NCI-H2196 treated with DMSO at 0.1 percent for 48 hours (cell line): ENCODE data around the gene GFER.

Source experiments
- DNase-seq: peaks from one replicate; lab custom pipeline; 2025; ENCODE audit not compliant: unreplicated experiment; lab: John Stamatoyannopoulos, UW

Gene GFER

DNA sequence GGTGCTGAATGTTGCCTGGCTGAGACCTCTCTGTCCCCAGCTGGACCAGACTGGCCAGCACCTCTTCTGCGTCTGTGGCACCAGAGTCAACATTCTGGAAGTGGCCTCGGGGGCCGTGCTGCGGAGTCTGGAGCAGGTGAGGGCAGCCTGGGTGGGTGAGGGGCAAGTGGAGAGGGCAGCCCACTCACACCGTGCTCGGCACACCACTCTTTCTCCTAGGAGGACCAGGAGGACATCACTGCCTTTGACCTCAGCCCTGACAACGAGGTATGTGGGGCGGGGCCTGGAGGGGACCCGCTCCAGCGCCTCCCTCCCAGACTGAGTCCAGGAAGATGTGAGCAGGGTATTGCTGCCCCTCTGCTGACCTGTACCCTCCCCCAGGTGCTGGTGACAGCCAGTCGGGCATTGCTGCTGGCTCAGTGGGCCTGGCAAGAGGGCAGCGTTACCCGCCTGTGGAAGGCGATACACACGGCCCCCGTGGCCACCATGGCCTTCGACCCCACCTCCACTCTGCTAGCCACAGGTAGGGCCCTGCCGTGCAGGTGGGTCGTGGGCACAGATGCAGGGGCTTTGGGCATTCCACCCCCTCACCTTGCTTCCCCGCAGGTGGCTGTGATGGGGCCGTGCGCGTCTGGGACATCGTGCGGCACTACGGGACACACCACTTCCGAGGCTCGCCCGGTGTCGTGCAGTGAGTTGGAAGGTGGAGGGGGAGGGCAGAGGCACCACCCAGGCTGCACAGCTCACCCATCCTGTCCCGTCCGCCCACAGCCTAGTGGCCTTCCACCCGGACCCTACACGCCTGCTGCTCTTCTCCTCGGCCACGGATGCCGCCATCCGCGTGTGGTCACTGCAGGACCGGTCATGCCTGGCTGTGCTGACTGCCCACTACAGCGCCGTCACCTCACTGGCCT is 9.6 kb upstream of the GFER start:
- no peak for DNase-seq

DNA sequence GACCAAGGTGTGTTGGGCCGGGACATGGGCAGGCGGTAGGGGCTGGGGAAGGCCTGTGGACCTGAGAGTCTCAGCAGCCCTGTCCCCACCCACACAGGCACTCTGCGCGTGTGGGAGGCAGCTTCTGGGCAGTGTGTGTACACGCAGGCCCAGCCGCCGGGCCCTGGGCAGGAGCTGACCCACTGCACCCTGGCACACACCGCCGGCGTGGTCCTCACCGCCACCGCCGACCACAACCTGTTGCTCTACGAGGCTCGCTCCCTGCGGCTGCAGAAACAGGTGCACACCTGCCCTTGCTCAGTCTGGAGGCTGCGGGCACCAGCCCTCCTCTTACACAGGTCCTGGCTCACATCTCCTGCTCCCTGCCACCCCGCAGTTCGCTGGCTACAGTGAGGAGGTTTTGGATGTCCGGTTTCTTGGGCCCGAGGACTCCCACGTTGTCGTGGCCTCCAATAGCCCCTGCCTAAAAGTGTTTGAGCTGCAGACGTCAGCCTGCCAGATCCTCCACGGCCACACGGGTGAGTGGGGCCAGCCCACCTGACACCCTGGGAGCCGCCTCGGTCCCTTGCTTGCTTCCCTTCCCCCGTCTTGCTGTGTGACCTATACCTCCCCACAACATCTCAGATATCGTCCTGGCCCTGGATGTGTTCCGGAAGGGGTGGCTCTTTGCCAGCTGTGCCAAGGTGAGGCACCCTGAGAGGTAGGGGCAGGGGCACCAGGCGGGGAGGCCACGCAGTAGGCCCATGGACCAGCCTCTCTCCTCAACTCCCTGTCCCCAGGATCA is 8.4 kb upstream of the GFER start:
- no peak for DNase-seq

DNA sequence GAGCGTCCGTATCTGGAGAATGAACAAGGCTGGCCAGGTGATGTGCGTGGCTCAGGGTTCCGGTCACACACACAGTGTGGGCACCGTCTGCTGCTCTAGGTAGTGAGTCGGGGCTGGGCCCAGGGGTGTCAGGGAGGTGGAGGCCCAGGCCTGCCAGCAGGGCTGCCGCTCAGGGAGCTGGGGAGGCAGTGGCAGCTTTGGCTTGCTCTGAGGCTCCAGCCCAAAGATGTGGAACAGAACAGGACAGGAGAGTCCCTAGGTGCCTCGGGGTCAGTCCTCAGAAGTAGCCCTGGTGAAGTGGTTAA is 7.8 kb upstream of the GFER start:
- no peak for DNase-seq

DNA sequence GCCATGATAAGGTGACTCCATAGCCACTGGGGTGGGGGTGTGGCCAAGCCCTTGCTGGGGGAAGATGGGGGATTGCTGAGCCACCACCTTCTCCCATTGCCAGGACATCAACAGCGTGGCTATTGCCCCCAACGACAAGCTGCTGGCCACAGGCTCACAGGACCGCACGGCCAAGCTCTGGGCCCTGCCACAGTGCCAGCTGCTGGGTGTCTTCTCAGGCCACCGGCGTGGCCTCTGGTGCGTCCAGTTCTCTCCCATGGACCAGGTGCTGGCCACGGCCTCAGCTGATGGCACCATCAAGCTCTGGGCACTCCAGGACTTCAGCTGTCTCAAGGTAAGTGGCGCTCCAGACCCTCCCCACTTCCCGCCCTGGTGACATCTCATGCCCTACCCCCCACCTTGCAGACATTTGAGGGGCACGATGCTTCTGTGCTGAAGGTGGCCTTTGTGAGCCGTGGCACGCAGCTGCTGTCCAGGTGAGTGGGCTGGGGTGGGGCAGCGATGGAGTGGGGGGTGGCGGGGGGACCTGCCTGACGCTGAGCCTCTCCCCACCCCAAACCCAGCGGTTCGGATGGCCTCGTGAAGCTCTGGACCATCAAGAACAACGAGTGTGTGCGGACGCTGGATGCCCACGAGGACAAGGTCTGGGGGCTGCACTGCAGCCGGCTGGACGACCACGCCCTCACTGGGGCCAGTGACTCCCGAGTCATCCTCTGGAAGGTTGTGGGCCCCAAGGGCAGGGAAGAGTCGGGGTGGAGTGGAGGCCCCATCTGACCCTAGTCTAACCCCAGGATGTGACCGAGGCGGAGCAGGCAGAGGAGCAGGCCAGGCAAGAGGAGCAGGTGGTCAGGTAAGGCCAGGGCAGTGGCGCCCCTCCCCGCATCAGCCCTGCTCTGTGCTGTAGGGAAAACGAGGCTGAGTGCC is 6.8 kb upstream of the GFER start:
- DNase-seq: no peak

DNA sequence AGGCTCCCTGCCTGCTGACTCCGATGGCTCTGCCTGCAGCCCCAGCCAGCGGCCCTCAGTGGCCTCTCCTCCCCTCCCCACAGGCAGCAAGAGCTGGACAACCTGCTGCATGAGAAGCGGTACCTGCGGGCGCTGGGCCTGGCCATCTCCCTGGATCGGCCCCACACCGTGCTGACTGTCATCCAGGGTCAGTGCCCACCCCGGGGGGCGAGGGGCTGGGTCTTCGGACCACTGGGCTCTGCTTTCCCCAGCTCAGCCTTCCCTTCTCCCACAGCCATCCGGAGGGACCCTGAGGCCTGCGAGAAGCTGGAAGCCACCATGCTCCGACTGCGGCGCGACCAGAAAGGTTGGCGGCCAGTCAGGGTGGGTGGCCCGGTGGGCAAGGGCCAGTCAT is 6.1 kb upstream of the GFER start:
- no peak for DNase-seq

DNA sequence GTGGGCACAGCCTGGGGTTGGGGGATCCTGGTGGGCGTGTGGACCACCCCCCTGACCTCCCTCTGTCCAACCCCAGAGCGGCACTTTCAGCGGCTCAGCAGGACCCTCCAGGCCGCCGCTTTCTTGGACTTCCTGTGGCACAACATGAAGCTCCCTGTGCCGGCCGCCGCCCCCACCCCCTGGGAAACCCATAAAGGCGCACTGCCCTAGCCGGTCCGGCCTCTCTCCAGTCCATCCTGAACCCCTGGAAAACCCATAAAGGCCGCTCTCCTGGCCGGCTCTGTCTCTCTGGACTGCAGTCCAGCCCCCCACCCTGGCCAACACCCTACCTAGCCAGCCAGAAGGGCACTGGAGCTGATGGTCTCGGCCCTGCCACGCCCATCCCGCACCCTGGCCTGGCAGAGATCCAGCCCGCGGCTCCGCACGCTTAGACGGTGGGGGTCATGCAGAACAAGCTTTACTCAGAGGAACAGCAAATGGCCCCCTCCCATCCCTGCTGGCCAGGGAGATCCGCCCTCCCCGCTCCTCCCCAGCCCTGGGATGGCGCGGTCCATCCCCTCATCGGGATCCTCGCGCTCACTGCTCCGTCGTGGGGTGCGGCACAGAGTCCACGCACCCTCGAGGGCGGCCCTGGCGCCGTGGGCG is 5.4 kb upstream of the GFER start:
- DNase-seq: no peak

DNA sequence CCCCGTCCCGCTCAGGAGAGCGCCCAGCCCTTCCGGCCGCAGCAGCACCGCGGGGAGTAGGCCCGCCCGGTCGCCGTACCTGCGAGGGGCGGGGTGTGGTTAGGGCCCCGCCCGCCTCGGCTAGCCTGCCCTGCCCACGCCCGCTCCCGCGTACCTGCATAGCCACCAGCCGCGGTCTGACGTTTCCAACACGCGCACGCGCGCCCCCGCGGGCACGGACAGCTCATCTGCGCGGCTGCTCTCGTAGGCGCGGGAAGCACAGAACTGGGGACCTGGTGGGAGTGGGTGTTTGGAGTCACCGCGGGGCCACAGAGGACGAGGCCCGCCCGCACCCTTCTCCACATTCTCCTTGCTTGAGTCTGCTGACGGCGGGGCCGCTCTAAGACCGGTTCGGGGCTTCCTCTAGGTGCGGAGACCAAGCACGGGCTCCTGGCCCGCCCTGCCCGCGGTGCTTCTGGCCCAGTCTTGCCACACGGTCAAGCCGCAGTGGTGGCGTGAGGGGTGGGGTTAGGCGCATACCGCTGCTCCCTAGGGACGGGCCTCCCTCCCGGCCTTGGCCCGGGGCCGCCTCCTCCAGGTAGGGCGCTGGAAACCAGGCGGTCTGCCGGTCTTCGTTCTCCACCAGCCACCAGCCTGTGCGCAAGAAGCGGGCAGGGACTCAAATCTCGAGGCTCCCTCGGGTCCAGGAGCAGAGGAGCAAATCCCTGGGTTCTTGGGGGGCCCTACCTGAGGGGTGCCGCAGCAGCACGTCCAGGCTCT is 4.5 kb upstream of the GFER start:
- peak; percentile 82 for DNase-seq

DNA sequence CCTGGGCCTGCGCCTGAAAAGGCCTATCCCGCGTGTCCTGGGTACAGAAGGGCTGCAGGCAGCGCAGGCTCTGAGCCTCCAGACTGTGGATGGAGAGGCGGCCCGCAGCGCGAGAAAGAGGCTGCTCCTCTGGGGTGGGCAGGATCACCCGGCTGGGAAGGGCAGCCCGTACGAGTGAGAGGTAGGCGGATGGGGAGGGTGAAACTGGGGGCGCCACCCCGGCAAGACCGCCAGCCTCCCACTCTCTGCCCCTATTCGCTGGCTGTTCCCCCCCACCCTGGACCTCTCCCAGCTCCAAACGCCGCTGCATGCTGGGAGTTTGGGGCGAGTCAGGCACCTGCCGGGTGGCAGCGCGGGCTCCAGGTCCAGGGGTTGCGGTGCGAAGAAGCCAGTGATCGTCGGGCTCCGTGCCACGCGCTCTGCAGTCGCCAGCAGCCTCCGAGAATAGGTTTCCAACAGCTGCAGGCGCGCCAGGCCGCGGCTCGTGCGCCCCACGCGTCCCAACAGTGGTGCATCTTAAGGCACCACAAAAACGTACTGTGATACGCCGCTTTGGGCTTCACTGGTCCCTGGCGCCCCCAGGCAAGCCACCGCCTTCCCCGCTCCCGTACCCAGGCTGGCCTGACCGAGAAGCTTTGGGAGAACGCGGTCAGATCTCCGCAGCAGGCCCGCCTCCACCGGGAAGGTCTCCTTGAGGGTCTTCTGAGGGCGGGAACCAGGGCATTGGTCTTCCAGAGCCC is 3.8 kb upstream of the GFER start:
- DNase-seq: no peak

DNA sequence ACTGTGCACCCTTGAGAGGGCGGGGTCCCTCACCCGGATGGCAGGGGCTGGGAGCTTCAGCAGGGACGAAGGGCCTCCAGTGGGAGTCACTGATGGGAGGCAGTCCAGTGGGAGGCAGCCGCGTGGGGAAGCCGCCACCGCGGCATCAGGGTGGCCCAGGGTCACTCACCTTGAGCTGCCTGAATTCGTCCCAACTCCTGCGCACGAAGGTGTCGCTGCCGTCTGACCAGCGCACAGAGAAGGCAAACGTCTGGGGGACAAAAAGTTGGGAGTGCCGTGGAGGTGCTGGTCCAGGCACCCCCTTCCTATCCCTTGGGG is 3.3 kb upstream of the GFER start:
- DNase-seq: no peak

DNA sequence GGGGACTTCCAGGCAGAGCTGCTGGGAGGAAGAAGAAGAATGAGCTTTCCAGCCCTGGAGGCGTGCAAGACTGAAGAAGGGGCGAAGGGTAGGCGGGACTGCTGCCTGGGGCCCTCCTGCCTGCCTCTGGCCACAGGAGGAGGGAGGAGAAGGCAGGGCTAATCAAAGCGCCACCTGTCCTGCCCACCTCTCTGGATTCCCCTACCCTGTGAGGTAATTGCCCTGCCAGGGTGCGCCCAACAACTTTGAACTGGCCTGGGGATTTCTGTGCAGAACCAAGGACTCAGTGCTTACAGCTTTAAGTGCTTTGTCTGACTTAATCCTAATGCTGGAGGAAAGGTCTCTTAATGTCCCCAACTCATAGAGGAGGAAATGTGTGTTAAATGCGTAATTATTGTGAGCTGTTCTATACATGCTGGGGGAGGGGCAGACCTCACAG is 2.6 kb upstream of the GFER start, which contains the start of gene NOXO1:
Gene NOXO1 (minus strand): TSS at position 72 of the 439 bp plus-strand sequence. CDS start 290 bp downstream, outside the sequence.
- DNase-seq: no peak

DNA sequence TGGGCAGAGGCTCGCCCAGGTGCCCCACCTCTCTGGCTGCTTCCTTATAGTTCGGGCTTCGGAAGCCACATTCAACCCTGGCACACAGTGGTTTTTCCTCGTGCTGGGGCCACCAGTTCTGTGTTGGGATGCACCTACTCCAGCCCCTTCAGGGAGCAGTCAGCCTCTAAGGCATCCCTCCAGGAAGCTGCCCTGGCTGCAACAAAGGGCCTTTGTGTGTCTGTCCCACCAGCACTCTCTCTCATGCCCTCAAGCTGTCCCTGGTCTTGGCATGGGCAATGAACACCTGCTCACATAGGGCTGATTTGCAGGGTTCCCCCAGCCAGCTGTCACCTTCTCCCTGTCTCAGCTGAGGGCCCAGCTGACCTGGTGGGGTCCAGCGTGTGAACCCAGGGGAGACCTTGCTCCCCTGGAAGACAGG is 2.0 kb upstream of the GFER start:
- peak; percentile 80 for DNase-seq

DNA sequence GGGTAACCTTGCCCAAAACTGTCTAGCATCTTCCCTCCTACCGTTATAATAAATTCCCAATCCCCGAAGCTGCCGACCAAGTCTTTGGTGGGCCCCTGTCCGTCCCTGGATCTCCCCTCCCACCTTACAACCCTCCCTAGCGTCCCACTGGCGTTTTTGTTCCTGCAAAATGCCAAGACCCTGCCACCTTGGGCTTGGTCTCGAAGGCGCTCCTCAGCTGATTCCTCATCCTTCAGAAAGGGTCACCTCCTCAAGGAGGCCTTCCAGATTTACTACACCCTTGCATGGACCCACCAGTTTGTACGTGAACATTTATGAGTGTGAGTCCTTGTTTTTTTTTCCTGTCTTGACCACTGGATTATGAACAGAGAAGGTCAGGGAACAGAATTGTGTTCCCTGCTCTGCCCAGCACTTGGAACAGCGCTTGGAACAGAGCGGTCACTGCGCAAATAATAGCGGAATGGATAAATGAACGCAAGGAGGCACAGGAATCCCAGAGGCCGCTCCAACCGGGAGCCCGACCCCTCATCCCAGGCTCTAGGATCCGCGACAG is 926 bp upstream of the GFER start:
- DNase-seq: no peak

DNA sequence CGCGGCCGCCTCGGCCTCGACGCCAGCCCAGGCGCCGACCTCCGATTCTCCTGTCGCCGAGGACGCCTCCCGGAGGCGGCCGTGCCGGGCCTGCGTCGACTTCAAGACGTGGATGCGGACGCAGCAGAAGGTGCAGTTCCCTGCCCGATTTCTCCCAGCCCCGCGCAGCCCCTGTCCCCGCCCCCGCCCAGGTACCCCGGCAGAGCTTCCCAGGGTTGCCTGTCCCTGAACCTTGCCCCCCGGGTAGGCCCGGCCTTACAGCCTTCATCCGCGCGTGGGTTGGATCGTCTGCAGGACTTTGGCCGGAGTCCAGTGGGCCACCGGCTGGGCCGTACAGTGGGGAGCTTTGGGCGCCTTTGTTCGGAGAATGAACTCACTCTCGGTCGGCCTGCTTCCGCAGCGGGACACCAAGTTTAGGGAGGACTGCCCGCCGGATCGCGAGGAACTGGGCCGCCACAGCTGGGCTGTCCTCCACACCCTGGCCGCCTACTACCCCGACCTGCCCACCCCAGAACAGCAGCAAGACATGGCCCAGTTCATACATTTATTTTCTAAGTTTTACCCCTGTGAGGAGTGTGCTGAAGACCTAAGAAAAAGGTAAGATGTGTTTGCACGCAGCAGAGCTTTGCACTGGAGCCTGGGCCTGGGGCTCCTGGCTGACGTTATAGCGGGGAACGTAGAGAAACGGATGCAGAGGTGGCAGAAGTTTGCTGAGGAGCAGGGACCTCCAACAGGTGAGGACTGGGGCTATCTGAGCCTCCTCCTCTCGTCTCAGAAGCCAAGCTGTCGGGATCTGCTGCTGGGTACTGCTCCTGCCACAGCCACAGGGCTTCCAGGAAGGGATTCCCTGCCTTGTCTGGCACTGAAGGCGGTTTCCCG is 593 bp downstream of the GFER start:
- DNase-seq: no peak

DNA sequence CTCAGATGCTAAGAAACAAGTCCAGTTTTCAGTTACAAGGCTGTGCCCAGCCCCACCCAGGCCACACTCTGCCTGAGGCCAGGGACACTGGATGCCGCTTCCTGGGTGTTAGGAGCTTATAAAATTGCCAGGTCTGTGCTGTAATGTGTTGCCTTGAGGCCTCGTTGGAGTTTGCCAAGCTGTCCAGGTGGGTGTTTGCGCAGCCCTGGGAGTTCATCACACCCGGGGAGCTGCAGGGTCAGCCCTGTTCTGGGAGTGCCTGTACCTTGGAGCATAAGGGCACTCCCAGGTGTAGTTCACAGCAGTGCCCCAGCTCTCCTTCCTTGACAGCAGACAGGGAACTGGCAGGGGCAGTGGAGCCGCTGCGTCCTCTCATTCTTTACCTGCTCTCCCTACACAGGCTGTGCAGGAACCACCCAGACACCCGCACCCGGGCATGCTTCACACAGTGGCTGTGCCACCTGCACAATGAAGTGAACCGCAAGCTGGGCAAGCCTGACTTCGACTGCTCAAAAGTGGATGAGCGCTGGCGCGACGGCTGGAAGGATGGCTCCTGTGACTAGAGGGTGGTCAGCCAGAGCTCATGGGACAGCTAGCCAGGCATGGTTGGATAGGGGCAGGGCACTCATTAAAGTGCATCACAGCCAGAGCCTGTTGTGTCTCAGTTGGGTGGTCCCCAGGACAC is 1.6 kb downstream of the GFER start:
- no peak for DNase-seq

DNA sequence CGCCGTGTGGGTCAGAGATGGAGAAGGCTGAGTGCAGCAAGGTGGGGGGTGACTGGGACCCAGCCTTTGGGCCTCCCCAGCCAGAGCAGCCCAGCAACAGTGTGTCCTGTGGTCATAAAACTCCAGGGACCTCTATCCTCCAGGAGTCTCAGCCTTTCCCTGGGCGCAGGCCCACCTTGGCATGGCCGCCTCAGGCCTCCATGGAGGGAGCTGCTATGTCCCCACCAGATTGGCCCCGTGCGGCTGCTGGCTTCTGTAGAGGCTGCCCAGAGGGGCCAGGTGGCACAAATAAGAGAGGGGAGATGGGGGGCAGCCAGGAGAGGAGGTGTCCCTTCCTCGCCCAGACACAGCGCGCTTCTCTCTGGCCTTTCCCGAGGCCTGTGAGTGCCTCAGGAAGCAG is 3.2 kb downstream of the GFER start:
- DNase-seq: no peak

DNA sequence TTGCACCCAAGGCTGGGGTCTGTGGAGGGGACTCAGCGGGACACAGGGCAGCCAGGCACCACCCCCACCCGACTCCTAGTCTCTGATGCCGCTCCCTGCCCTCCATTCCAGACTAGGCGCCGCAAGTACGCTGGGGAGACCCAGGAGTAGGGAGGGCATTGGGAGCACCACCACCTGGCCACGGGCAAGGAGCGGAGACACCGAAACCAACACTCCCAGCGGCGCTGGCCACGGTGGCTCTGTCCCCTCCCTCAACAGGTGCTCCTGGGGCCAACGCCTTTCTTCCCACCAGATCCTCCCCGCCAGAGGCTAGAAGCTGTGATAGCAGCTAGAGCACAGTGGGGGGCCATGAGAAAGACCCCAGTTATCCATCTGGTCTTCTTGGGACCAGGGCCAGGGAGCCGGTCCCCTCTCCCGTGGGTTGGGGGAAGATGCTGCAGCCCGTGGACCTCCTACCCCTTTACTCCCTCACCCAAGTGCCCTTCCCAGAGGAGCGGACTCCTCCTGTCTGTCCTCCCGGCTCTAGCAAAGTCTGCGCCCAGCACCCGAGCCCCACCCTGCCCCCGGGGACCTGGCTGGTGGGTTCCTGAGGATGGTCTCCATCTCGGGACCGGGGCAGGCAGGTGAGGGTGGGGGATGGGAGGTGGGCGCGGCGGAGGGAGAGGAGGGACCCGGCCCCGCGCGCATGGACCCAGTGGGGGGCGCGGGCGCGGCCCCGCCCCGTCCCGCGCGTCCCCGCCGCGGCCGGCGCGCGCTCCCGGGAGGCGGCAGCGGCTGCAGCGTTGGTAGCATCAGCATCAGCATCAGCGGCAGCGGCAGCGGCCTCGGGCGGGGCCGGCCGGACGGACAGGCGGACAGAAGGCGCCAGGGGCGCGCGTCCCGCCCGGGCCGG is 5.5 kb downstream of the GFER start, which contains the start of gene SYNGR3:
Gene SYNGR3 (plus strand): TSS at position 762 of the 892 bp plus-strand sequence. CDS start 133 bp downstream, outside the sequence.
- DNase-seq: peak; percentile 15

DNA sequence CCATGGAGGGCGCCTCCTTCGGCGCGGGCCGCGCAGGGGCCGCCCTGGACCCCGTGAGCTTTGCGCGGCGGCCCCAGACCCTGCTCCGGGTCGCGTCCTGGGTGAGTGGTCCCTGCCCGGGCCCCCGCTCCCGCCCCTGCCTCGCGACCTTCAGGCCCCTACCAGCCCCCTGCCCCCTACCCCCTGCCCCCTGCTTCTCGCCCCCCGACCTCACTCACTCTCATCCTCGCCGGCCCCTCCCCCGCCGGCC is 6.0 kb downstream of the GFER start:
- no peak for DNase-seq
